CD14-positive monocyte (primary cell): ENCODE results near the gene SNCB. TPM values are rescaled to one million over a fixed set of nuclear protein-coding genes. Genes with fewer than 3 reads are reported as not detected.

ENCODE experiments used
- DNase-seq, 3 donors: peaks; one replicate each; pipeline ENCODE4 v3.0.0-alpha.2; 2011 to 2022
- H2AFZ ChIP-seq: 2 replicates; pipeline ENCODE4 v1.6.0; 2012; ENCODE audit warnings: mild to moderate bottlenecking, low read depth, low read length, inconsistent platforms; ENCODE audit not compliant: insufficient read depth, poor library complexity, severe bottlenecking
- H3K27ac ChIP-seq, 2 donors: 1 replicate in 1 of 2; 2 replicates in 1 of 2; pipeline ENCODE4 v1.5.1; 2012 to 2013; ENCODE audit warnings: low read length in 2 of 2, control low read depth in 1 of 2, inconsistent platforms in 1 of 2, low read depth in 1 of 2, mild to moderate bottlenecking in 1 of 2
- H3K27me3 ChIP-seq, 2 donors: one replicate each; pipeline versions ENCODE4 v1.6.0 to v1.6.1; 2011 to 2013; ENCODE audit warnings: low read length in 2 of 2; ENCODE audit not compliant: control insufficient read depth in 2 of 2, insufficient read depth in 2 of 2
- H3K36me3 ChIP-seq, 2 donors: replicated peaks in 1 of 2; 1 replicate in 1 of 2; 2 replicates in 1 of 2; pipeline versions ENCODE4 v1.5.1 to v1.6.1; 2012 to 2013; ENCODE audit warnings: low read length in 2 of 2, control low read depth in 1 of 2, inconsistent platforms in 1 of 2, mild to moderate bottlenecking in 1 of 2; ENCODE audit not compliant: insufficient read depth in 2 of 2, control insufficient read depth in 1 of 2
- H3K4me1 ChIP-seq, 2 donors: 1 replicate in 1 of 2; 2 replicates in 1 of 2; pipeline versions ENCODE4 v1.5.1 to v1.6.1; 2012 to 2013; ENCODE audit warnings: low read length in 2 of 2, control low read depth in 1 of 2, inconsistent platforms in 1 of 2, mild to moderate bottlenecking in 1 of 2, moderate library complexity in 1 of 2; ENCODE audit not compliant: insufficient read depth in 2 of 2, control insufficient read depth in 1 of 2
- H3K4me2 ChIP-seq: replicated peaks from 2 replicates; pipeline ENCODE3; 2012; ENCODE audit warnings: low read length, moderate library complexity, mild to moderate bottlenecking; ENCODE audit not compliant: poor library complexity, severe bottlenecking; ENCODE audit errors: extremely low read depth
- H3K4me3 ChIP-seq, 3 experiments: fragments of 200-600 bp in 1 of 3; sonication (generic) in 1 of 3; replicated peaks in 1 of 3; 1 replicate in 2 of 3; 2 replicates in 1 of 3; pipeline ENCODE4 v1.5.1; 2011 to 2013; ENCODE audit warnings: low read length in 3 of 3, mild to moderate bottlenecking in 3 of 3, control low read depth in 2 of 3, low read depth in 2 of 3, inconsistent platforms in 1 of 3, moderate library complexity in 1 of 3
- H3K79me2 ChIP-seq: 2 replicates; pipeline ENCODE4 v1.6.0; 2012; ENCODE audit warnings: mild to moderate bottlenecking, control low read depth, inconsistent platforms, low read length, moderate library complexity; ENCODE audit not compliant: insufficient read depth
- H3K9ac ChIP-seq: 2 replicates; pipeline ENCODE4 v1.6.0; 2017; ENCODE audit warnings: low read length, mild to moderate bottlenecking; ENCODE audit not compliant: insufficient read depth, poor library complexity, severe bottlenecking
- H3K9me3 ChIP-seq, 2 donors: replicated peaks in 1 of 2; 1 replicate in 1 of 2; 2 replicates in 1 of 2; pipeline versions ENCODE4 v1.5.1 to v1.6.1; 2012 to 2013; ENCODE audit warnings: low read length in 2 of 2, control low read depth in 1 of 2; ENCODE audit not compliant: control insufficient read depth in 1 of 2, insufficient read depth in 1 of 2
- H4K20me1 ChIP-seq: 2 replicates; pipeline ENCODE4 v1.6.0; 2012; ENCODE audit warnings: mild to moderate bottlenecking, low read length, control low read depth, moderate library complexity; ENCODE audit not compliant: insufficient read depth
- H3K27ac Mint-ChIP-seq, 7 donors: one replicate each; pipeline ENCODE4 v1.8.0; 2020; ENCODE audit warnings: mild to moderate bottlenecking in 7 of 7, mixed read lengths in 7 of 7, moderate library complexity in 6 of 7, inconsistent platforms in 2 of 7
- H3K27me3 Mint-ChIP-seq, 3 donors: one replicate each; pipeline ENCODE4 v1.8.0; 2021 to 2022; ENCODE audit warnings: low read depth in 3 of 3, mild to moderate bottlenecking in 3 of 3, mixed read lengths in 3 of 3, moderate library complexity in 3 of 3, inconsistent platforms in 1 of 3
- H3K36me3 Mint-ChIP-seq, 2 donors: one replicate each; pipeline ENCODE4 v1.8.0; 2020; ENCODE audit warnings: mixed read lengths in 2 of 2, inconsistent platforms in 1 of 2, mild to moderate bottlenecking in 1 of 2
- H3K4me1 Mint-ChIP-seq: one replicate; pipeline ENCODE4 v1.8.0; 2020; ENCODE audit warnings: mild to moderate bottlenecking, mixed read lengths
- H3K4me3 Mint-ChIP-seq, 2 donors: one replicate each; pipeline ENCODE4 v1.8.0; 2020; ENCODE audit warnings: mild to moderate bottlenecking in 2 of 2, mixed read lengths in 2 of 2, moderate library complexity in 1 of 2
- H3K9me3 Mint-ChIP-seq, 7 donors: one replicate each; pipeline ENCODE4 v1.8.0; 2020 to 2022; ENCODE audit warnings: mixed read lengths in 7 of 7, mild to moderate bottlenecking in 6 of 7, moderate library complexity in 6 of 7, inconsistent platforms in 2 of 7
- WGBS: methylation state at CpG from one replicate; pipeline ENCODE4 v1.1.5; 2013; ENCODE audit warnings: missing lambda C conversion rate; ENCODE audit not compliant: insufficient coverage; 5-methylcytosine and 5-hydroxymethylcytosine counted together
- intact Hi-C, 2 donors: fragments of 100-400 bp; cut with micrococcal nuclease; formaldehyde crosslinking; loops; one replicate each; pipeline versions ENCODE4 v1.15.0 to v1.15.1; 2023
- polyA plus RNA-seq, 3 donors: library from polyadenylated mRNA; depleted of rRNA in 1 of 3; unstranded in 2 of 3; stranded (reverse) in 1 of 3; fragments of 300-500 nt in 2 of 3; fragments of >200 nt in 1 of 3; fragmentation: Illumina TruSeq in 2 of 3; gene quantifications; 1 replicate in 2 of 3; 2 replicates in 1 of 3; pipeline ENCODE4 v1.2.3, GENCODE V29; 2012 to 2021
- TF ChIP-seq, protein P1 (sequence below): fragments of 200-600 bp; IDR thresholded peaks from one replicate; pipeline ENCODE4 v1.8.0; 2022; ENCODE audit warnings: antibody characterized with exemption, mild to moderate bottlenecking

The SNCB gene
- polyA plus RNA-seq, 3 donors = not detected

- Histone ChIP-seq H3K27me3 (peaks cover 5 to 34% of the 10 kb centered on the region in 2 donors), H3K9me3 (peaks cover 0 to 4% of the 10 kb centered on the region in 2 donors), H3K27ac (no peak overlapping the region), H2AFZ (no peak overlapping the region), H3K9ac (no peak overlapping the region), H3K4me2 (no peak overlapping the region), H3K36me3 (no peaks in the 10 kb centered on the region), H3K4me1 (no peaks in the 10 kb centered on the region), H3K4me3 (no peak overlapping the region), H4K20me1 (no peaks in the 10 kb centered on the region), H3K79me2 (no peaks in the 10 kb centered on the region)
- 58% methylated on average over 10 of the region's 10 CpGs for WGBS
- Mint-ChIP-seq H3K9me3 (no peaks in the 10 kb centered on the region), H3K4me1 (no peaks in the 10 kb centered on the region), H3K27me3 (peaks cover 48 to 63% (median 52%) of the 10 kb centered on the region in 3 donors), H3K4me3 (no peak overlapping the region), H3K36me3 (no peaks in the 10 kb centered on the region), H3K27ac (no peak overlapping the region)
- intact Hi-C loops = no loop called here
- no peak for DNase-seq
- TF ChIP-seq, protein P1, sequence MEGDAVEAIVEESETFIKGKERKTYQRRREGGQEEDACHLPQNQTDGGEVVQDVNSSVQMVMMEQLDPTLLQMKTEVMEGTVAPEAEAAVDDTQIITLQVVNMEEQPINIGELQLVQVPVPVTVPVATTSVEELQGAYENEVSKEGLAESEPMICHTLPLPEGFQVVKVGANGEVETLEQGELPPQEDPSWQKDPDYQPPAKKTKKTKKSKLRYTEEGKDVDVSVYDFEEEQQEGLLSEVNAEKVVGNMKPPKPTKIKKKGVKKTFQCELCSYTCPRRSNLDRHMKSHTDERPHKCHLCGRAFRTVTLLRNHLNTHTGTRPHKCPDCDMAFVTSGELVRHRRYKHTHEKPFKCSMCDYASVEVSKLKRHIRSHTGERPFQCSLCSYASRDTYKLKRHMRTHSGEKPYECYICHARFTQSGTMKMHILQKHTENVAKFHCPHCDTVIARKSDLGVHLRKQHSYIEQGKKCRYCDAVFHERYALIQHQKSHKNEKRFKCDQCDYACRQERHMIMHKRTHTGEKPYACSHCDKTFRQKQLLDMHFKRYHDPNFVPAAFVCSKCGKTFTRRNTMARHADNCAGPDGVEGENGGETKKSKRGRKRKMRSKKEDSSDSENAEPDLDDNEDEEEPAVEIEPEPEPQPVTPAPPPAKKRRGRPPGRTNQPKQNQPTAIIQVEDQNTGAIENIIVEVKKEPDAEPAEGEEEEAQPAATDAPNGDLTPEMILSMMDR = no peak
Measured at GRCh38 chr5:176676361-176676824, 46.1 kb upstream of the SNCB start.

DNA sequence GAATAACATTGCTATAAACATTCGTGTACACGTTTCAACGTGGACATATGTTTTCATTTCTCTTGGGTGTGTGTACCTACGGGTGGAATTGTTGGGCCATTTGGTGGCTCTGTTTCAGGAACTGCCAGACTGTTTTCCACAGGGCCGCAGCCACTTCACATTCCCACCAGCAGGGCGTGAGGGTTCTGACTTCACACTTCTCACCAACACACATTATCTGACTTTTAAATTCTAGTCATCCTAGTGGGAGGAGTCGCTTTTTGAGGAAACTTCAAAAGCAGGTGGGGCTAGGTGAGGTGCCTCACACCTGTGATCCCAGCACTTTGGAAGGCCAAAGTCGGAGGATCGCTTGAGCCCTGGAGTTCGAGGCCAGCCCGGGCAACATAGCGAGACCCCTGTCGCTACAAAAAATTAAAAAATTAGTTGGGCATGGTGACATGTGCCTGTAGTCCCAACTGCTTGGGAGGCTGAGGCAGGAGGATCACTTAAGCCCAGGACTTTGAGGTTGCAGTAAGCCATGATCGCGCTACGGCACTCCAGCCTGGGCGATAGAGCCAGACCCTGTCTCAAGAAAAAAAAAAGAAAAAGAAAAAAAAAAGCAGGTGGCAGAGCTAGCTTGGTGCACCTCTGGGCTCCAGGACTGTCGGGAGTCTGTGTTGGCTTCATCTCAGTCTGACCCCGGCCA, 45.5 kb upstream of the SNCB start:
- Histone ChIP-seq H3K4me1 (no peaks in the 10 kb centered on the region), H3K36me3 (no peaks in the 10 kb centered on the region)
- whole genome bisulfite sequencing = 80% methylated on average over 14 of the region's 19 CpGs

More for the DNA sequence above, 45.5 kb upstream of the SNCB start:
- TF ChIP-seq, protein P1 = no peak
- Histone ChIP-seq H3K4me2 (no peak overlapping the region), H3K9ac (no peak overlapping the region), H4K20me1 (no peaks in the 10 kb centered on the region), H3K27me3 (peaks cover 5 to 28% of the 10 kb centered on the region in 2 donors), H2AFZ (no peak overlapping the region), H3K4me3 (no peak overlapping the region), H3K27ac (no peak overlapping the region), H3K79me2 (no peaks in the 10 kb centered on the region), H3K9me3 (peaks cover 0 to 4% of the 10 kb centered on the region in 2 donors)
- Mint-ChIP-seq H3K36me3 (no peaks in the 10 kb centered on the region), H3K9me3 (no peaks in the 10 kb centered on the region), H3K27ac (no peak overlapping the region), H3K4me1 (no peaks in the 10 kb centered on the region), H3K27me3 (peaks cover 45 to 58% (median 47%) of the 10 kb centered on the region in 3 donors), H3K4me3 (no peak overlapping the region)
- DNase-seq = no peak
- intact Hi-C loops = no loop called here
